NCI-H1417 treated with DMSO at 0.1 percent for 48 hours (cell line): ENCODE results near the gene SLC49A4.

Source experiments
- DNase-seq: peaks from one replicate; lab custom pipeline; 2025; lab: John Stamatoyannopoulos, UW

The SLC49A4 gene

DNA sequence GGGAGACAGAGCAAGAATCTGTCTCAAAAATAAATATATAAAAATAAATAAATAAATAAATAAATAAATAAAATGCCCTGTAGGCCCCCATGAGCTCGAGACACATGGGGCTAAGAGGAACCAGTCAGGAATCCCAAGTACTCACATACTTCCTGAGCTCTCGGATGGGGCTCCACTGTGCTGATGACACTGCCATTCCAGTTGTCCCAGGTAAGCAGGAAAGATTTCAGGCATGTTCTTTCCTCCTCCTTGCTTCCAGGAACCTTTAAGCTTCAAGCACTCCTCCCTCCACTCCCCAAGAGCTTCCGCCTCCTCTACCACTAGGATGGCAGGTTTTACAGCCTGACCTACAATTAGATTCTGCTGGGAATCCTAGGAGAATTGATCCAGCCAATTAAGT is 113.4 kb downstream of the SLC49A4 start:
- no peak for DNase-seq

DNA sequence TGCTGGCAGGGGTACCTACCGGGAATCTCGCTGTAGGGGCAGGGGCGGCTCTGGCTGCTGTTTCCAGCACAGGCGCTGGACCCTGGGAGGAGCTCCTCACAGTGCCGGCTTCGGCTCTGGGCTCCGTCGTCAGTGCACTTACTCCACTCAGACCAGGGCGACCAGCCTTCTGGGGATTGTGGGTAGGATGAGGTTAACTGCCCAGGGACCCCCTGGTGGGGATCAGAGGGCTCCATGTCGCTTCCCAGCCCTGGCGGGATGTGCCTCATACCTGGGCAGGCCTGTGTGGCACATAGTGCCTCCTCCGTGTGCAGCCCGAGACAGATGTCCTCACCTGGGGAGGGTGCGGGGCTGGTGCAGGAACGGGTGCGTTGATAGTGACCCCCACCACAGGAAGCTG is 117.0 kb downstream of the SLC49A4 start:
- DNase-seq = no peak

DNA sequence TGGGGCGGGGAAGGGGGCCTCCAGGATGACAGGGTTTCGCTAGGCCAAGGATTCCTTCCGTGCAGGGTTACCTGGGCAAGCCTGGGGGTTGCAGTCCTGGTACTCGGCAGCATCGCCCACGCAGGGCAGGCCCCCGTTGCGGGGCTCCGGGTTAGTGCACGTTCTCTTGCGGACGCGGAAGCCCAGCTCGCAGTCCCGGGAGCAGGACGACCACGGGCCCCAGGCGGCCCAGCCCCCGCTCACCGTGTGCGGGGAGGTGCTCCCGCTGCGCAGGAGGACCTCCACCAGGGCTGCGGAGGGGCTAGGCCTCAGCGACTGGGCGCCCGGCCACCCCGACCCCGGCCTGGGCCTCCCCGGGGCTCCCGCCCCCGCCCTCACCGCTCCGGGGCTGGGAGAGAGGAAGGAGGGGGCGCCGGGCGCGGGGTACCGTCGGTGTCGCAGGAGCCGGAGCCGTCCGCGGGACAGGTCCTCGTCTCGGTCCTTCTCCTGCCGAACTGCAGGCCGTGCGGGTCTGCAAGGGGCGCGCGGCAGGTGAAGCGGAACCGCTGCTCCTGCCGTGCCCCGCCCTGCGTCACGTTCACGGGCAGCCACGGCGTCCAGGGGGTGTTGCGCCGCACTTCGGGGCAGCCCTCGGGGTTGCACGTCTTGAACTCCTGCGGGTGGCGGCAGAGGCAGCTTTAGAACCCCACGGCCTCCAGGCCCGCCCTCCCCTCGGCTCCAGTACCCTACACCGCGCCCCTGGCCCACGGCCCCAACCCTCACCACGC is 118.1 kb downstream of the SLC49A4 start:
- DNase-seq = no peak

DNA sequence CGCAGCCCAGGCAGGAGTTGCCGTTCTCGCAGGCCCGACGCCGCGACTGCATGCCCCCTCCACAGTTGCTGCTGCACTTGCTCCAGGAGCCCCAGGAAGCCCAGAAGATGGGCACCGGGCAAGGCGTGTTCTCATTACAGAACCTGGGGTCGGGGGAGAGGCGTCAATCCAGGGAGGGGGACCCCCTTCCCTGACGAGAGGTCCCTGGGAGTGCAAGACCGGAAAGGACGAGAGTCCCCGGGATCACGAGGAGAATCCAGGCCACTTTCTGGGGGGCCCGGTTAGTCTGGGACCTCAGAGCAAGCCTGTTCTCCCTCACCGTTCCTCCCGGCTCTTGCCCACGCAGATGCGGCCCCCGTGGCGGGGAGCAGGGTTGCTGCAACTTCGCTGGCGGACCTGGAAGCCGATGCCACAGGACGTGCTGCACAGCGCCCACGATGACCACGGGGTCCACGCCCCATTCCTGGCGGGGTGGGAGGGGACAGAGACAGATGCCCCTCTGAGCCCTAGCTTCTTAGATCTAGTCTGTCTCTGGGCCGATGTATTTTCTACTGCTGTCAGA is 118.8 kb downstream of the SLC49A4 start:
- no peak for DNase-seq

DNA sequence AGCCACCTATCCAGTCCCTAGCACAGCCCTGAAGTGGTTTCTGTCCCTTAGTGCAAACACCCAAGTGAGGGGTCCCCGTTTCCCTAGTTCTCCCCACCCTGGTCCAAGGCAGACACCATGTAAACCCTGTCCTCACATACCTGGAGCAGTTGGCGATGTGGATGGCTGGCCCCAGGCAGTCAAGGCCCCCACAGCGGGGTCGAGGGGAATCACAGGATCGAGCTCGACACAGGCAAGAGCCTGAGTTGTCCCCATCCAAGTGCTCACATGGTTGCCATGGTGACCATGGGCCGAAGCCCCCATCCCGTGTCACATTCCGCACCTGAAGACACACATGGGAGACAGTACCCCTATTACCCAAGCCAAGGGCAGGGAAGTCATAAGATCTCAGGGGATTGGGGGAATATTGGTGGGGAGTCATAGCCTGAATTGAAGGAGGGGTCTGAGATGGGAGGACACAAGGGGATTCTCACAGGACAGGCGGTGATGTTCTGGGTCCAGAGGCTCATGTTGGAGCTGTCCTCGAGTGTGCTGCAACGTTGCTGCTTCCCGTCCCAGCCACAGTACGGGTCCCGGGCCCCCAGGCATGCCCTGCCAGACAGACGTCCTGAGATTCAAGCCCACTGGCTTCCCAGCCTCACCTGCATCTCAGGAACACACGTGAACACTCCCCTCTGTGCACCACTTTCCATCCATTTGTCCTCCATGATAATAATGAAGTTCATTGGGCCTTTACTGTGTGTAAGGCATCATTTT is 120.6 kb downstream of the SLC49A4 start:
- no peak for DNase-seq

DNA sequence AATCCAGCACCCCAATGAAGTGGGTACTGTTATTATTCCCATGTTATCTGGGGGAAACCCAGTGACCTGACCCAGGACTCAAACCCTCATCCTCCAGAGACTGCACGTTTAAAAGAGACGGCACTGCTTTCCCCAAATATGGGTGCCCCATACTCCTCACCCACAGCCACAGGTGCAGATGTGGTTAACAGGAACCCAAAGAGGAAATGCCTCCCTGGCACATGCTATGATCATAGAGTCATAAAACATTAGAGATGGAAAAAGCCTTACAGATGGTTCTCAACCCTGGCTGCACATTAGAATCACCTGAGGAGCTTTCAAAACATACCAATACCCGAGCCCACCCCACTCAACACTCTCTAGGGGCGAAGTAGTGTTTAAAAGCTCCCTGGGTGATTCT is 121.2 kb downstream of the SLC49A4 start:
- no peak for DNase-seq

DNA sequence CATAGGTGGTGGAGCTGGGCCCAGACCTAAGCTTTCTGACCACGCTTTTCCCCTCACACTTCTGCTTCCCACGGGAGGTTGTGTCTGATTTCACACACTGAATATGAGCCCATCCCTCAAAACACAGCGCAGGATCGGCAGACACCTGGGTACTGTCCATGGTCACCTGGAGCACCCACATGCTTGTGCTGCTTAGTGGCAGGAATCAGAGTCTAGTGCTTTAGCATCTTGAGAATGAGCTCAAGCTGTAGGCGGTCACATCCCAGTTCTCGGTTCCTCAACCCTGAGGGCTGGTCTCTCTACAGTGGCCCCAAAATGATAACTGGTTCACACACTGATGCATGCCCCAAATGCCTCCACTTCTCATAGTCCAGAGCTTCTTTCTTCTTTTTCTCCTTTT is 121.7 kb downstream of the SLC49A4 start:
- DNase-seq = no peak

DNA sequence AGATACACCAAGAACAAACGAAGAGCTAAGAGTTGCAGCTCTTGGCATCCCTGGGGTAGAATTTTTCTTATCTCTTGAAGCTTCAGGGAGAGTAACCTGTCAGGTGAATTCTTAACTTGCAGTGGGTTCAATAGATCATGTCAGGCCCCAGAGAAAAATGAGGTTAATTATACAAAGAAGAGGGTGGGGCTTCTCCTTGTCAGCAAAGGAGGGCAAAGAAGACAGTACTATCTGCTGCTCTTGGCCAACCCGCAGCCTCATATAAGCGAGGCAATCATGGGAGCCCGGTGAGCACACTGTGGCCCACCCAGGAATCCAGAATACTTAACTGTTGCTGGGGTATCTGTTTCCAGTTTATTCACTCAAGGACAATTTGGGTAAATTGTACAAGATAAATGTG is 122.5 kb downstream of the SLC49A4 start:
- no peak for DNase-seq

DNA sequence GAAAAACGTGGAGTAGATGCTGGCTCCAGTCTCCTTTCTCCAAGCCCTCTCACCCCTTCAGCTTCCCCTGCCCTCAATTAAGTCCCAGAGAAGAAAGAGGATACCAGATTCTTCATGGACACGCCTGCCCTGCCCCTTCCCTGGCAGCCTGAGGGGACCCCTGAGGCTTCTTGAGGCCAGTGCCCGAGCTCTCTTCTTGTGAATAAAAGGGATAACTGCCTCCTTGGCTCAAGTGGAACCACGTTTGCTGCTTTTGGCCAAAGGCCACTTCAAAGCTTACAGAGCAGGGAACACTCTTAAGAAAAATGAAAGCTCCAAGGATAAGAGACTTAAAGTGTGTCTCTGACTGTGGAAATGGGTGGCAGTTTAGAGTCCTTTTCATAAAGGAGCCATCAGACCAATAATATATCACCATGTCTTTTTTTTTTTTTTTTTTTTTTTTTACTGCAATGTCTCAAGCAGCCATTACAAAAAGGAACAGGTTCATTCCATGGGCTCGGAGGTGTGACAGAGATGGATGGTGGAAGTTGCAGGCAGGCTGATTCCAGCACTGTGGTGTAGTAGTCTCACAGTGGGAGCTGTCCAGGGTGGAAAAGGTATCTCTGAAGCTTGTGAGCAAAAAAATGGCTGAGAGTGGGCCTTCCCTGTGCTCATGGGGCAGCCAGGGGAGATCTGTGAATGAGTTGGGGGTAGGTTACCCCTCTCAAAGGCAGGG is 123.9 kb downstream of the SLC49A4 start:
- DNase-seq = no peak

DNA sequence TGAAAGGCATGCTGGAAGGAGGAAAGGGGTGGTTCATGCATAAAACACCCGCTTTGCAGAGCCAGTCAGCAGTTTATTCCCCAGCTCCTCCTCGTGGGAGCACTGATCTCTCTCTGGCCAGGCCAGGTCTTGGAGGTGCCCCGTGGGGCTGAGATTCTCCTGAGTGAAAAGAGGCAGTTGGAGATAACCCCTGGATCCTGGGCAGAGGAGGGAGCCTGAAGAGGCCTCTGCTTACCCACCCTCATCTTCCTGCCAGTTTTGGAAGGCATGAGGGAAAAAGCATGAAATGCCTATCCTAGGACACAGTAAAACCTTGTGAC is 124.4 kb downstream of the SLC49A4 start:
- DNase-seq = no peak

DNA sequence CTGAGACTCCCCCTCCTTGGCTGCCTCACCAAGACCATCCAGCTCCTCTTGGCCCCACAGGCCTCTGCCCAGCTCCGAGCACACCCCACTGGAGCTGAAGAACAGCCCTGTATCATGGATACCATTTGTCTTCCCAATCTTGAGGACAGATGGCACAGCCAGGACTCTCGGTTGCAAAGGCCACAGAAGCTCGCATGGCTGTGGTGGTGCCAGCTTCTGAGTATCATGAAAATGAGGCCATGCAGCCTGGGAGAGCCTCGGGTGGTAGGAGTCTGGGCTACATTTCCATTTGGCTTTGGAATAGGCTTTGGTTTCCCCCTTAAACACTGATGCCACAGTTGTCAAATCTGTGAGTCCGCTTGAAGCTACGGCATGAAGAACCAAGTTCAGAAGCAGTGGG is 126.1 kb downstream of the SLC49A4 start:
- no peak for DNase-seq

DNA sequence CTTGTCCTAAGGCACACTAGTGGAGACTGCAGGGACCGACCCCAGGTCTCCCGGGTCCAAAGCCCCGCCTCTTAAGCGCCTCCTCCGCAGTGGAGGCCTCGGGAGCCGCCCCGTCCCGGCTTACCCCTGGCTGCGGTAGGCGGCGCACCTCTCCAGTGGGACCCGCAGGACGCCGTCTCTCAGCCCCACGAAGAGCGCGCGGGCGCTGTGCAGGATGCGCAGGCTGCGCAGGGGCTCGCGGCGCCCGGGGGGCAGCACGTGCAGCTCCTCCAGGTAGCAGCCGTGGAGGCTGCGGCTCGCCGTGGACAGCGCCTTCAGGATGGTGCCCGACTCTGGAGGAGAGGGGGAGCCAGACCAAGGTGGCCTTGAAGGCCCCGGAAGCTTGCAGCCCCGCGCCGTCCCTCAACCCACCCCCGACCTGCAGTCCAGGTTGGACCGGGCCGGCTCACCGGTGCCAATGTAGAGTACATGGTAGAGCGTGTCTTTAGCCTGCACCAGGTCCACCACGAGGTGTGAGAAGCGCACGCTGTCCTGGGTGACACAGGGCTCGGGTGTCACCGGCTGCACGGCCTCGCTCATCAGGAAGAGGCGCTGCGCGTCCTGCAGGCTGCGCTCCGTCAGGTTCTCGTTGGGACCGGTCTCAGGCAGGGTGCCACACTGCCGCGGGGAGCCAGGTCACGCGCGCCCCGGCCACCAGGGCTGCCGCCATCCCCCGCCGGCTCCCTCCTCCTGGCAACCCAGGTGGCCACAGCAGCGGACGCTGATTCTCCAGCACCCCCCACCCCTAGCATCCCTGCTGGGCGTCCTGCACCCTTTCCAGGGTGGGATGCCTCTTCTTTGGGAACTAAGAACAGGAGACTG is 127.2 kb downstream of the SLC49A4 start:
- no peak for DNase-seq

DNA sequence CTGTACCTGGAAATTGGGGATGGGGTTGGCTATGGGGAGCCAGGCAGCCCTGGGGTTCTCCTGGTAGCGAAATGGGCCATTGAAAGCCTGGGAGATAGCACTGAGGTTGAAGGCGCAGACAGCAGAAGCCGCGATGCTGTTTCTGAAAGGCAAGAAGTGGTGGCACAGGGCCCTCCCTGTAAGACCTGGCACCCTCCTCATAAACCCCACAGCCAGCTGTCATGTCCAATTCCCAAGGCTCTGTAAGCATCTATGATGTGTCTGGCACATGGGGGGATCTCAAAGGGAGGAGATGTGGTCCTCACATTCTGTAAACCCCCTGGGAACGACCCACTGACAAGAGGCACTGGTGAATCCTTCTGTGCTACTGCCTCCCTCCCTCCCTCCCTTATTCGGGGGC is 128.7 kb downstream of the SLC49A4 start:
- no peak for DNase-seq

DNA sequence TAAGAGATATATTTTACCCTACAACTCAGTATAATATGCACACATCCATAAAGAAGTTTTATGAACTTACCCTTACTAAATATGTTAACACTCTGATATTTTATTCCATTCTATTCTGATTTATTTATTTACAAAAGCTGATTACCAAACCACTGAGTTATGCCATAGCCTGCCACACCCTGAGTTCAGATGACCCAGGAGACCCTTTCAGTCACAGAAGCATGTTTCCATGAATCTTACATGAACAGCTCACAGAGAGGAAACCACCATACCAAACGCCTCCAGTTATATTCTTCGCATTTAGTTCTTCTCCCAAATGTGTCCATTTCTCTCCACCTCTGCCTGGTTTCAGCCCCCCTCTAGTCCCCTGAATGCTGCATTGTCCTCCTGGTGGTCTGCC is 129.2 kb downstream of the SLC49A4 start:
- no peak for DNase-seq

DNA sequence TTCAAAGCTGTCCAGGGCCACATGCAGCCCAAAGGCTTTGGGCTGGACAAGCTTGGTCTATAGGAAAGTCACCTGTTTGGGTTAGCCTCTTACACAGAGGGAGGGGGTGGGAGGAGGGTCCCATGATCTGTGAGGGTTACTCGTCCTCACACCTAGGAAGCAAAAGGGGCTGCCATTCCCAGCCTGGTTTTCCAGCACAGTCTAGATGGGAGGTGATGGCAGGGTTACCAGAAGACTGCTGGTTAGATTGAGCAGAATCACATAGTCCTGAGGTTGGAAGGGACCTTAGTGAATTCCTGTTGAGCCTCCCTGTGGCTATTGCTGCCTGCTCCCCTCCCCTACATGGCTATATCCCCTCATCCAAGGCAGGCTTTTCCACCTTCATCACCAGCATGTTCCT is 130.9 kb downstream of the SLC49A4 start:
- DNase-seq = no peak

DNA sequence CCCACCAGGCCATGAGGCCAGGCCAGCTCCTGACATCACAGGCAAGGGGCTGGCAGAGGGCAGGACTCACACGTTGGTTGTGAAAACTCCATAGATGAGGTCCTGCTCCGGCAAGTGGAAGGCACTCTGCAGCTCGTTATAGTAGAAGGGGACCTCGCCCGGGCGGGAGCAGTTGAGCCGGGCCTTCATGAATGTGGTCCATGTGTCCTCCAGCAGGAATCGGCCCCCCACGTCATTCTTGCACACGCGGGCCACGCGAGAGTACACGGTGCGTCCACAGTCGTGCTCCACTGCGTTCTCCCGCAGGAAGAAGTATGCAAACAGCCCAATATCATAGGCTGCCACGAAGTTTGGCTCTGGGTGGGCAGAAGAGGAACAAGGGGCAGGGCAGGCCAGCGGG is 131.5 kb downstream of the SLC49A4 start:
- no peak for DNase-seq

DNA sequence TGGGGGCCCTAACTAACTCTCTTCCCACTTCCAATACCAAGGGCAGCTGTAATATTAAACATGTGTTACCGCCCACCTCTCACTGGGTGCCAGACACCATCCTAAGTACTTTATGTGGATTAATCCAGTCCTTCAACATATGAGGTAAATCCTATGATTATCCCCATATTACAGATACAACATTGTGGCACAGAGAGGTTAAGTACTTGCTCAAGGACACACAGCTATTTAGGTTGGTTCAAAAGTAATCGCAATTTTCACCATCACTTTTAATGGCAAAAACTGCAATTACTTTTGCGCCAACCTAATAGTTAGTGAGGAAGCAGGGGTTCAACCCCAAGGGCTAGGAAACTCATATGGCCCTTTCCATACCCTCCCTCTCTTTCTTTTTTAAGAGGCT is 131.9 kb downstream of the SLC49A4 start:
- DNase-seq = no peak

DNA sequence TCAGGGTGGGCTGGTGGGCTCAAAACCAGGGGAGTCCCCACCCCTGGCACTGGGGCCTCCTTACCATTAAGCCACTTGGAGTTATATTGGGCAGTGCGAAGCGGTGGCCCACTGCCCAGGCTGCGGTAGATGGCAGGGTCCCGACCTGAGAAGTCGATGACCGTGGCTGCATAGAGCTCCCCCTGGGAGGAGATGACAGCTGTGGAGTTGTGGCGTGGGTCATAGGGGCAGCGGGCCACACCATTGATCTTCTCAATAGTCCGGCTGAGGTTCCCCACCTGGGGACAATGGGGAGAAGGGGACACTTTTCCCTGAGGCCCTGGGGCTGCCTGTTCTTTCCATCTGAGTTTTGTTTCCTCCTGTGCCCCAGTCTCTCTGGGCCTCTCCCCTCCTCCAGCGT is 132.9 kb downstream of the SLC49A4 start:
- no peak for DNase-seq

DNA sequence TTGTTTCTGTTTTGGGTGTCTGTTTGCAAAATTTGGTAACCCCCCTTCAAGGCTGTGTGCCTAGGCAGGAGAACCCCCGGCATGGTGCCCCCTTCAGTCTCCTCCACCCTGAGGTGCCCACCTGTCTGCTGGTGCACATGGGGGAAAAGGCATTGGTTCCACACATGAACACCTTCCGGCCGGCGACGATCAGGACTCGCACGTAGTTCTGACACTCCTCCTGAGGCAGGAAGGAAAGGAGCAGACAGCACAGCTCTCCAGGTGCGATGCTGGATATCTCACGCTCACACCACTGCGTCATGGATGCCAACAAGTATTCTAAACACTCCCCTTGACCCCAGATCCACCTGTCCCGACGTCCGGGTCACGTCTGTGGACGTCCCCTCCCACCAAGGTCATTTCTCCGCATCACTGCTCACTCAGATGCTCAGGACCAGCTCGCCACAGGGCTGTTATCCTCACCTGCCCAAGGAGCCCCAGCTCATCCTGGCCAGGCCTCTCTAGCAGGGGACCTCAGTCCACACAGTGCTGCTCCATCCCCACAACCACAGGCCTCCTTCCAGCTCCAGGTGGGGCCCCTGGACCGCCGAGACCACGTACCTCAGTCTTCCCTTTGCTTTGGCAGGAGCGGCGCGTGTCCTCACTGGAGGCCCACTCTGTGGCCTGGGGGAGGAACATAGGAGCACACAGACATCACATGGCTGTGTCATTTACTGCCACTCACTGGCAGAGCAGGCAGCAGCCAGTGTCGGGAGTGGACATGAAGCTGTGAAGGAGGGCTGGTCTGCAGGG is 133.7 kb downstream of the SLC49A4 start:
- DNase-seq = no peak

DNA sequence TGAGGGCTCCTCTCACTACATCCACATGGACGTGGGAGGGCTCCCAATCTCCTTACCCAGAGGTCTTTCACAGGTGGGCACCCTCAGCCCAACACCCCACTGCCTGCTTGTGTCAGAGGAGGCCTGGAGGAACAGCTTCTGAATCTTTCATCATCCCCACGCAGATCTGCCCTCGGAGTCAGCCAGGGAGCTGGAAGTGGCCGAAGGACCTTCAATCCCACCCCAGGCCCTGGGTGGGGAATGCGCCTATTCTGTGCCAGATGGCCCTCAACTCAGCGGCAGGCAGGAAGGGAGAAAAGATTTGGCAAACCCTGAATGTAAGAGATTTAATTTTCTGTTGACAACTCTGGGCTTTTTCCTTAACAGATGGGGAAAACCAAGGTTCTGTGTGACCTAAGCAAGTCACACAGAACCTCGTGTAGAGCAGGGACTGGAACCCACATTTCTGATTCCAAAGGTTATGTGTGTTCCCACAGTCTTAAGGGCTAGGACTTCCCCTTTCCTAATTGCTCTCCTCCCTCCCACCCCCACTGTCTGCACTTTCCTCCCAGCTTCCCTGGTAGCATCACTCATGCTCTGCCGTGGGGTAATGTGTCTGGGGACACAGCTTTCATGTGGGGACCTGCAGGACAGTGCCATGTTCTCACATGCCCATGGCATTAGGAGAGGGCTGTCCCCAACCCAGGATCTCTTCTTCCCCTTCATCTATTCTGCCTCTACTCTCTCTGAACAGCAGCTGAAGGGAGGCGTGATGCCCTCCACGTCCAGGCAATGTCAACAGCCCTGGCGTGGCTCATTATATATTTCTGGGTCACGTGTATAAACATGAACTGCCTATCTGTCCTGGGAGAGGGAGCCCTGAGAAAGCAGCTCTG is 134.6 kb downstream of the SLC49A4 start:
- no peak for DNase-seq
